Stimulated activated CD8-positive, alpha-beta memory T cell treated with anti-CD3 and anti-CD28 coated beads, Interleukin-12 subunit alpha, Interleukin-12 subunit beta, amount 100 ng/mL, for 1 hour (primary cell): Measurements from ENCODE around the gene CD274.
"Not testable (repeated sequence)": the region's sequence is repeated elsewhere in the genome, so short reads cannot be mapped to it uniquely, and the experiment has no call there.

Experiments
- DNase-seq: peaks from one replicate; pipeline ENCODE4 v3.0.0-alpha.2; 2020; ENCODE audit warnings: low read depth

CD274 gene

DNA sequence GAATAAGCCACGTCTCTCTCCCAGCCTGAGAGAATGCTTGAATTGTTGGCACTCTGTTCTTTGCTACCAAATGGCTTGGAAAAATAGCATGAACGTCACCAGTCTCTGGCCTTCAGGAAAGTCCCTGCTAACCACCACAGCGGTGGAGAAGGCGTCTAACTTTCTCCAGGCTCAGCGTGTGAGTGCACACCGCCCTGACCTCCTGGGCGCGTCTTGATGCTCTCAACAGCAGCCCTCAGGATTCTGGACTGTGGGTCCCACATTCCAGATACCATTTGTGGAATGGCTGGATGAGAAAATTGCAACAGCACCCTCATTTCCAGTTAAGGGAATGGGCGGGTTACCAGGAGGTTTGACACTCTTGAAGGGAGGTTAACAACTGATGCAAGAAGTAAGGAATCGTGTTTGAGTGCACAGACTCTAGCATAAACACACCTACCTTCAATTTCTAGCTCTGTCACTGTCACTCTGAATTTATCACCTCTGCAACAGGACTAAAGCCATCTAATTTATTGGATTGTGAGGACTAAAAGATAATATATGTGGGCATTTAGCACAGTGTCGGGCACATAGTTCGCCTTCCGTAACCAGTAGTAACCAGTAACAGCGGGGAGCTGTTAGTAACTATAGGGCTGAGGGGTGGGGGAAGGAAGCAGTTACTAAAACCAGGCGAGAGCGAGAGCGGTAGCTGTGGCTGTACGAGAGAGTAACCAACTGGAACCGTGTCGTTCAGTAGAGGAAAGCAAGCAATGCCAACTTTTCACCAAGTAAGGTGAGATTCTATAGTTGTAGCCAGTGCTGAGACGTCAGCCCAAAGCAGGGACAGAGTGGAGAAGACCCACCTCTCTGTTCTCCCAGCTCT lies 11.8 kb upstream of the CD274 start:
- DNase-seq = peak; percentile 36

GRCh38 chr9:5440426-5440825 lies 9.9 kb upstream of the CD274 start:
- DNase-seq = no peak

- no peak for DNase-seq
These were observed 9.3 kb upstream of the CD274 start for GRCh38 chr9:5441043-5441442.

GRCh38 chr9:5442400-5443011 lies 7.8 kb upstream of the CD274 start:
- no peak for DNase-seq

GRCh38 chr9:5443850-5444249 lies 6.5 kb upstream of the CD274 start:
- no peak for DNase-seq

DNA sequence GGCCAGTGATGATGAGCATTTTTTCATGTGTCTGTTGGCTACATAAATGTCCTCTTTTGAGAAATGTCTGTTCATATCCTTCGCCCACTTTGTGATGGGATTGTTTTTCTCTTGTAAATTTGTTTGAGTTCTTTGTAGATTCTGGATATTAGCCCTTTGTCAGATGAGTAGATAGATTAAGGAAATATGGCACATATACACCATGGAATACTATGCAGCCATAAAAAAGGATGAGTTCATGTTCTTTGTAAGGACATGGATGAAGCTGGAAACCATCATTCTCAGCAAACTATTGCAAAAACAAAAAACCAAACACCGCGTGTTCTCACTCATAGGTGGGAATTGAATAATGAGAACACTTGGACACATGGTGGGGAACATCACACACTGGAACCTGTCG lies 5.2 kb upstream of the CD274 start:
- DNase-seq = not testable (repeated sequence)

GRCh38 chr9:5445886-5446285 lies 4.5 kb upstream of the CD274 start:
- DNase-seq = no peak

DNA sequence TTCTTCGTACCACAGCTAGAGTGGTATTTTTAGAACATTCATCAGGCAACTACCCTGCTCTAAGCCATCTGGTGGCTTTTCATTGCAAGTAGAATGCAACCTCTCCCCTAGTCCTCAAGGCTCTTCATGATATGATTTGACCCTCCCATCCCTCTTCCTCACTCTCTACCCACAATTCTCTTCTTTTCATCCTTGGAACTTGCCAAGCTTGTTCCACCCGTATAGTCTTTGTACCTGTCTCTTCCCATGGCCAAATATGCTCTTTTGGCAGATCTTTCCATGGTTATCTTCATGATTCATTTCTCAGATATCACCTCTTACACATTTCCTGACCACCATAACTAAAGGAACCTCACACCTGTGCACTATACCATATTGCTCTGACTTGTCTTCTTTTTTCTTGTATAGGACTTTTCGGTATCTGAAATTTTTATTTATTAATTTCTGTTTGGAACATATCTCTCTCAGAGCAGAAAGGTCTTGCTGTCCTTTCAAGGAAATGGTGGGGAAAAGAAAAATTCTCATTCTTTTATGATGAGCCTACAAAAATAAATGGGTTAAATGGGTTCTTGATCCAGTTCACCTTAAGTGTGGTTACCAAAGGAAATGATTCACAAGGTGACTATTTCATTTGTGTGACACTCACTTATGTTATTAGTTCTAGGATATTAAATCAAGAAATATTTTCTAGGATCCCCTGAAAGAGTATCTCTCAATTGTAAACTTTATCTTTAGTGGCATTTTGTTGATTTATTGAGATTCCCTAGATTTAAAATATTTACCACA lies 3.7 kb upstream of the CD274 start:
- DNase-seq = no peak

DNA sequence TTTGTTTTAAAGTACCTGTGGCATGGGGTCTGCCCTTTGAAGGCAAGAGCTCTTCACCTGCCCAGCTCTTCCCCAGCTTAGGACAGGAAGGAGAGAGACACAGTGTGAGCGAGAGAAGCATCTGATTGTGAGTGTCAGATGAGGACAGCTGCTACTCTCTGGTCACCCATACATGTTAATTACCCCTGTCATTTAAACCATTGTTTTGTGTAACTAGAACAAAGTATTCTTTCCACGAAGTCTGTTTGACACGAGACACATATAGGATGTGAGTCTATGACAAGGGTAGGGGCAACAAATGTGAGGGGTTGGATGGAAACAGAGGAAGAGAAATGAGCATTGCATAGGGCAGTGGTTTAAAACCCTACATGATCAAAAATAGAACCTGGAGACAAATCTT lies 3.0 kb upstream of the CD274 start:
- no peak for DNase-seq

GRCh38 chr9:5448016-5448415 lies 2.3 kb upstream of the CD274 start:
- DNase-seq = no peak

- no peak for DNase-seq
These were observed 1.6 kb upstream of the CD274 start for GRCh38 chr9:5448461-5449435.

GRCh38 chr9:5449521-5450358 lies 602 bp upstream of the CD274 start:
- DNase-seq = no peak

- no peak for DNase-seq
These were observed 1.9 kb downstream of the CD274 start for GRCh38 chr9:5452286-5452609.

- no peak for DNase-seq
These were observed 2.7 kb downstream of the CD274 start for GRCh38 chr9:5453004-5453403.

DNA sequence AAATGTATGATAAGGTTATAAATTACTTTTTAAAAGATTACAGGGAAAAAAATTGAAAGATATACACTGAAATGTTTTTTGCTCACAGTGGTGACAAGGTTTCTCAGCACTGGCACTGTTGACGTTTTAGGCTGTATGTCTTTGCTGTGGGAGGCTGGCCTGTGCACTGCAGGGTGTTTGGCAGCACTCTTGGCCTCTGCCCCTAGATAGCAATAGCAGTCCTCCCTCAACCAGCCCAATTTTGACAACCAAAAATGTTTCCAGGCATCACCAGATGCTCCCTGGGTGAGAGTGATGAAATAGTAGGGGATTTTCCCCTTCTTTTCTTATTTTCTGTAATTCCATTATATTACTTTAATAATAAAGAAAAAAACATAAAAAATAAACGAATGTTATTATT lies 3.3 kb downstream of the CD274 start:
- no peak for DNase-seq

GRCh38 chr9:5455181-5455580 lies 4.8 kb downstream of the CD274 start:
- no peak for DNase-seq

DNA sequence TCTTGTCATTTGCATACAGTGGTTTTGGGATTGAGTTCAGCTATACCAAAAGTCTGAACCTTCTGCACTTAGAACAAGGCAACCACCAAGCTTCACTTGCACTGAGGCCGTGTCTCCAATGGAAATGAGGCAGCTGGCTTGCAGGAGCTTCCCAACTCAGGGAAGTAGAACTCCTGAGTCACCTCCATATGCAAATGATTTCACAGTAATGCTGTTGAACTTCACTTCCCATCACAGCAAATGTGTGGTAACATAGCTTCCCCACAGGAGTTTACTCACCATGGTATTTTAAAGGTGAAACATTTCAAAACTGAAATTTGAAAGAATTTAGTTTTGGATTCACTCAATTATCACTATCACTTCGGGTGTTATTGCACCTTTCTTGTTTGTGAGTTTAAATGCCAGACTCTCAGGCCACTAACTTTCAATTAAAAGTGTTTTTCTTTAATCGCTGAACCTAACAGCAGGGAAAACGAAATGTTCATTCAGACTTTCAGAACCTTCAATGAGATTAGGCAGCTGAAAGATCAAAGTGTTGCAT lies 9.0 kb downstream of the CD274 start:
- DNase-seq = no peak

GRCh38 chr9:5460157-5460556 lies 9.8 kb downstream of the CD274 start:
- DNase-seq = no peak

DNA sequence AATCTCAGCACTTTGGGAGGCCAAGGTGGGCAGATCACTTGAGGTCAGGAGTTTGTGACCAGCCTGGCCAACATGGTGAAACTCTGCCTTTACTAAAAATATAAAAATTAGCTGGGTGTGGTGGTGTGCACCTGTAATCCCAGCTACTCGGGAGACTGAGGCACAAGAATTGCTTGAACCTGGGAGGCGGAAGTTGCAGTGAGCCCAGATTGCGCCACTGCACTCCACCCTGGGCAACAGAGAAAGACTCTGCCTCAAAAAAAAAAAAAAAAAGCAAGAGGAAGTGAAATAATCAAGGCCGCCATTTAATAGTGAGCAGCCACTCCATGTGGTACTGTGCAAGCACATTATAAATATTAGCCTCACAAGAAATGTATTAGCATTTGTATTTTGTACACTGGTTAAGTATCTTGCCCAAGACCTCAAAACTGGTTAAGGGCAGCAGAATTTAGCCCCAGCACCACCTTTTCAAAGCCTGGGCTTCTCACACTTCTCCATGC lies 14.5 kb downstream of the CD274 start:
- not testable (repeated sequence) for DNase-seq

- DNase-seq = no peak
These were observed 15.7 kb downstream of the CD274 start for GRCh38 chr9:5466005-5466404.
